HEK293T (cell line): ENCODE measurements around the gene RNF181.

ENCODE experiments used
- BHLHE40 ChIP-seq: fragments of 450-650 bp; IDR thresholded peaks from 2 replicates; pipeline ENCODE4 v1.6.1; 2016; ENCODE audit warnings: mild to moderate bottlenecking, moderate library complexity, borderline replicate concordance
- FOXM1 ChIP-seq: fragments of 450-650 bp; IDR thresholded peaks from 2 replicates; pipeline ENCODE4 v1.6.1; 2017; ENCODE audit warnings: mild to moderate bottlenecking, borderline replicate concordance
- HDGF ChIP-seq: fragments of 450-650 bp; IDR thresholded peaks from 2 replicates; pipeline ENCODE4 v1.6.1; 2017; ENCODE audit warnings: antibody characterized with exemption, borderline replicate concordance
- L3MBTL2 ChIP-seq: fragments of 450-650 bp; conservative IDR thresholded peaks from 2 replicates; pipeline ENCODE4 v1.6.1; 2016; ENCODE audit warnings: mild to moderate bottlenecking
- LEF1 ChIP-seq: fragments of 450-650 bp; IDR thresholded peaks from 2 replicates; pipeline ENCODE4 v1.6.1; 2017; ENCODE audit warnings: mild to moderate bottlenecking, borderline replicate concordance
- TARDBP ChIP-seq: fragments of 450-650 bp; IDR thresholded peaks from 2 replicates; pipeline ENCODE4 v1.6.1; 2016
- ZNF384 ChIP-seq: fragments of 450-650 bp; IDR thresholded peaks from 2 replicates; pipeline ENCODE4 v1.6.1; 2016

- TF ChIP-seq TARDBP, result no peak
- TF ChIP-seq LEF1, result no peak
- no peak for TF ChIP-seq ZNF384
- no peak for TF ChIP-seq FOXM1
- TF ChIP-seq HDGF, result no peak
- no peak for TF ChIP-seq L3MBTL2
- TF ChIP-seq BHLHE40, result no peak
These were observed 34.7 kb upstream of the RNF181 start for GRCh38 chr2:85560812-85561279.
